CD4-positive, alpha-beta T cell treated with Interleukin-10 for 1 hour (primary cell): Measurements from ENCODE around the gene GSTP1.
"Not testable (repeated sequence)": the region's sequence is repeated elsewhere in the genome, so short reads cannot be mapped to it uniquely, and the experiment has no call there.

ENCODE experiments used
- DNase-seq: peaks from one replicate; pipeline ENCODE4 v3.0.0-alpha.2; 2020

GSTP1 gene

DNA sequence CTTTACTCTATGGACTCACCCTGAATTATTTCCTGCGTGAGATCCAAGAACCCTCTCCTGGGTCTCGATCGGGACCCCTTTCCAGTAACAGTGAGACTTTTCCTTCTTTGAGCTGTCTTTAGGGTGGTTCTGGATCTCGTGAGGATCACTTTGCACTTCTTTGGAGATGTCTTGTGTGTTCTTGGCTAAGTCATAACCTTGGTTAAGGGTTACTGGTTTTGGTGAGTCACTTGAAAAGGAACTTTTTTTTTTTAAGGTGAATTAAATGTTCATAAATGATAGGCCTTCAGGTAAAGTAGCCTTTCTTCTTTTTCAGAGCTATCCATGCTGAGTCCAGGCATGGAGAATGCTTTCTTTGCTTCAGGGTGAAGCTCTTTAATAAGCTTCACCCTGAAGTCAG is 19.4 kb upstream of the GSTP1 start:
- DNase-seq, result no peak

DNA sequence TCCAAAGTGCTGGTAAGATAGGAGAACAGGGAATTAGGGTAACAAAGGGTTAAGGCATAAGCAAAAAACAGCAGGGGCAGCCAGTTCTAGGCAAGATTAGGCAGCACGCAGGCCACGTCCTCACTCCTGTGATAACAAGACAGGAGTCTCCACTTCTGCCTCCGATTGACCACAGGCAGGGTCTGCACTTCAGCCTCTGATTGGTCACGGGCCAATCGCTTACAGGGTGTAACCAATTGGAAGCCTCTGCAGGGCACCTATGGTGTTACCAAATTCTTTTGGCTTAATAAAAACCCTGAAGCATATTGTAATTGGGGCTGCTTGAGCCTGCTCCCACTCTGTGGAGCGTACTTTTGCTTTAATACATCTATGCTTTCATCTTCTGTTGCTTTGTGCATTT is 12.2 kb upstream of the GSTP1 start:
- DNase-seq, result no peak

DNA sequence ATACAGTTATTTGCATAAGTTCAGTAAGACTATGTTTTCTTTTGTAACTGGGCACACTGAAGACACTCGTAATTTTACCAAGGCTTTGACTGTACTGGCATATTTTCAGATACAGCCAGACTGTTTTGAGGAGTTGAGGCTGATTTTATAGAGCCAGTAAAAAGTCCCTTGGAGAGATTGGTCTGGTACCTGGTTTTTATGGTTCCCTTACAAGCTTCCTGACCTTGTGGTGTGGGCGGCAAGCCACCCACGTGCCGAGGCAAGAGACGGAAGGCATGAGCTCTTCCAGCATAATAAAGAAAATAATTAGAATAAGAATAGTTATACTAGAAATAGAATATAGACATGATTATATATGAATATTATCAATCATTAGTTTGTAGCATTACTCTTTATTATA is 11.3 kb upstream of the GSTP1 start:
- no peak for DNase-seq

DNA sequence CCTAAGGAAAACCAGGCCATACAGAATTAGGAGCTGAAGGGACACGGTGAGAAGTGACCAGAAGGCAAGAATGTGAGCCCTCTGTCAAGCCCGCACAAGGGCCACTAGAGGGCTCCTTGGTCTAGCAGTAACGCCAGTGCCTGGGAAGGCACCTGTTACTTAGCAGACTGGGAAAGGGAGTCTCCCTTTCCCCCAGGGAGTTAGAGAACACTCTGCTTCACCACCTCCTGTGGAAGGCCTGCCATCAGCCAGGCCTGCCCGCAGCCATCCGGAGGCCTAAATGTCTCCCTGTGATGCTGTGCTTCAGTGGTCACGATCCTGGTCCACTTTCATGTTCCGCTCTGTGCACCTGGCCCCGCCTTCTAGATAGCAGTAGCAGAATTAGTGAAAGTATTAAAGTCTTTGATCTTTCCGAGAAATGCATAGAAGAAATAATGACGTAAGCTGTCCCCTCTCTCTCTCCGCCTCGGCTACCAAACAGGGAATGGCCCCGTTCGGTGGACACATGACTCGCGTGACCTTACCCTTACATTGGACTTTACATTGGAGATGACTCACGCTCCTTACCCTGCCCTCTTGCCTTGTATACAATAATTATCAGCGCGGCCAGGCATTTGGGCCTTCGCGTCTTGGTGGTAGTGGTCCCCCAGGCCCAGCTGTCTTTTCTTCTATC is 10.7 kb upstream of the GSTP1 start:
- peak; percentile 45 for DNase-seq

DNA sequence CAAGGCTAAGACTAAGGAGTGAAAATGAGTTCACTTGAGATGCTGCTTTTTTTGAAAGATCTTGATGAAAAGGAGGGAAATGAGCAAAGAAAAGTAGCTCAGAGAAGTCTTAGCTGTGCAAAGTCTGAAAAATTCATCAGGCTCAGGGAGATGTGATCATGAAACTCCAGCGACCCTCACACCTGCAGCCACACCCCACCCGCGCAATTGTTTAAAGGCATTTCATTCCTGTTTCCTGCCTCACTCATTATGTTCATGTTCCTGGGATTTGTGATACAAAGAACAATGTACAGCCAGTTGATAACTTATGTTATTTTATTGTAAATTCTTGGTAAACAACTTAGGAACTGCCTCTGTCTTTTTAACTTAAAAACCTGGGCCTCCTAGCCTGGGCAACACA is 8.7 kb upstream of the GSTP1 start:
- DNase-seq, result no peak

DNA sequence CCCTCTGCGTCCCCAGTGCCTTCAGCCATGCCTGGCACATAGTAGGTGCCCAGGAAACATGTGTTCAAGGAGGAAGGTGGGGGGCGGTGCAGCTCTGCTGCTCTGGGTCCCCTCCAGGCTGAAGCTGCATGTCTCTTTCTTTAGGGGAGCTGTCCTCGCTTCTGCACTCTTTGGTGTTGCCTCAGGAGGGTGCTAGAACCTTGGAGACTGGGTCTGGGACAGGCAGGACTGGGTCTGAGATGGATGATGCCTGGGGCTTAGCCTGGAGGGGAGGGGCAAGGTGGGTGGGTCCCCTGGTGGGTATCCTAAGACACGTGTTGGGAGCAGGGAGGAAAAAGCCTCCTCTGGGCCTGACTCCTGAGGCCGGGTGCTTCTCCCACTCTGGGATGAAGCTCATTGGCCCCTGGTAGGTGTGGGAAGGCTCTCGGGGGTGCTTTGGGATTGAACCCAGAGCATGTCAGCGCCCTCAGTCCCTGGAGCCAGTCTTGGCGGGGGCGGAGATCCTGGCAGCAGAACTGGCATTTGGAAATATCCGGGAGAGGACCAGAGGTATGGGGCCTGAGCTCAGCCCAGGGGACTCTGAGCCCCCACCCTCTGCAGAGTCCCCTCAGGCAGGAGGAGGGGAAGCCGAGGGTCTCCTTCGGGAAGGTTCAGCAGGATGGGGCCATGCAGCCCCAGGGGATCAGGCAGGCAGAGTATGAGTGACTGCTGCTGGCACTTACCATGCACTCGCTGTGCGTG is 6.7 kb upstream of the GSTP1 start:
- DNase-seq, result no peak

DNA sequence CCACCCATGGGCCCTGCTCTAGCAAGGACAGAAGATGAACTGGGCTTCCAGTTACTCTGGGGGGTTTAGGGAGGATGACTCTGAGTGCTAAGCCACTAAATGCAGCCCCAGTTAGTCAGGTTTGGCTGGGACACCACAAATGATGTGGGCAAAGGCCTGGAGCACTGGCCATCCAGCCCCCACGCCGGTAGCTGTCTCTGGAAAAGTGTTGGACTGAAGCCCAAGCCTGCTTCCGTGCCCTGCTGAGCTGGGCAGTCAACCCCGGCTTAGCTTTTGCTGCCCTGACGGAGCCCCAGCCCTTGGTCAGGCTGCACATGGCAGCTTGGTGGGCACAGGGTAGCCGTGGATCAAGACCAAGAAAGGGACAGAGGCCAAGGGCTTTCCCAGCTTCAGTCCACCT is 5.7 kb upstream of the GSTP1 start:
- DNase-seq, result no peak

DNA sequence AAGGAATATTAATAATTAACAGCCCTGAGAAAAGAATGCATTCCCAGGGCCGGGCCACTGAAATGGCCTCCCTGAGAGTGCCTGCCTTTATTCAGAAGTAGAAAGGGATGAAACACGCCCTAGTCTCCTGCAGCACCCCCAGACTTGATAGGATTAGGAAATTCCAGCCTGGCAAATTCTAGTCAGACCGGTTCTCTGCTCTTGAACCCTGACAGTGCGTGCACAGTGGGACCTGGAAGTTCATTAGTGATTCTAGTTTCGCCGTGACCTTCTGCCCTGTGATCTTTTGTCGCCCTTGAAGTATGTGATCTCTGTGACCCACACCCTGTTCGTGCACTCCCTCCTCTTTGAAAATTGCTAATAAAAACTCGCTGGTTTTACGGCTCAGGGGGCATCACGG is 2.1 kb upstream of the GSTP1 start:
- no peak for DNase-seq

DNA sequence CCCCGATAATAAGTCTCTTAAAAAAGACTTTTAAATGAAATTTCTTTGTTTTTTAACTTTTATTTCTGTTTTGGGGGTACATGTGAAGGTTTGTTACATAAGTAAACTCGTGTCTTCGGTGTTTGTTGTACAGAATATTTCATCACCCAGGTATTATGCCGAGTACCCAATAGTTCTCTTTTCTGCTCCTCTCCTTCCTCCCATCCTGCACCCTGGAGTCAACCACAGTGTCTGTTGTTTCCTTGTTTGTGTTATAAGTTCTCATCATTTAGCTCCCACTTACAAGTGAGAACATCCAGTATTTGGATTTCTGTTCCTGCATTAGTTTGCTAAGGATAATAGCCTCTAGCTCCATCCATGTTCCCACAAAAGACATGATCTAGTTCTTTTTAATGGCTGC is 1.6 kb upstream of the GSTP1 start:
- no peak for DNase-seq

DNA sequence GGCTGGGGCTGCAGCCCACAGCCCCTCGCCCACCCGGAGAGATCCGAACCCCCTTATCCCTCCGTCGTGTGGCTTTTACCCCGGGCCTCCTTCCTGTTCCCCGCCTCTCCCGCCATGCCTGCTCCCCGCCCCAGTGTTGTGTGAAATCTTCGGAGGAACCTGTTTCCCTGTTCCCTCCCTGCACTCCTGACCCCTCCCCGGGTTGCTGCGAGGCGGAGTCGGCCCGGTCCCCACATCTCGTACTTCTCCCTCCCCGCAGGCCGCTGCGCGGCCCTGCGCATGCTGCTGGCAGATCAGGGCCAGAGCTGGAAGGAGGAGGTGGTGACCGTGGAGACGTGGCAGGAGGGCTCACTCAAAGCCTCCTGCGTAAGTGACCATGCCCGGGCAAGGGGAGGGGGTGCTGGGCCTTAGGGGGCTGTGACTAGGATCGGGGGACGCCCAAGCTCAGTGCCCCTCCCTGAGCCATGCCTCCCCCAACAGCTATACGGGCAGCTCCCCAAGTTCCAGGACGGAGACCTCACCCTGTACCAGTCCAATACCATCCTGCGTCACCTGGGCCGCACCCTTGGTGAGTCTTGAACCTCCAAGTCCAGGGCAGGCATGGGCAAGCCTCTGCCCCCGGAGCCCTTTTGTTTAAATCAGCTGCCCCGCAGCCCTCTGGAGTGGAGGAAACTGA is 731 bp downstream of the GSTP1 start:
- peak; percentile 15 for DNase-seq

DNA sequence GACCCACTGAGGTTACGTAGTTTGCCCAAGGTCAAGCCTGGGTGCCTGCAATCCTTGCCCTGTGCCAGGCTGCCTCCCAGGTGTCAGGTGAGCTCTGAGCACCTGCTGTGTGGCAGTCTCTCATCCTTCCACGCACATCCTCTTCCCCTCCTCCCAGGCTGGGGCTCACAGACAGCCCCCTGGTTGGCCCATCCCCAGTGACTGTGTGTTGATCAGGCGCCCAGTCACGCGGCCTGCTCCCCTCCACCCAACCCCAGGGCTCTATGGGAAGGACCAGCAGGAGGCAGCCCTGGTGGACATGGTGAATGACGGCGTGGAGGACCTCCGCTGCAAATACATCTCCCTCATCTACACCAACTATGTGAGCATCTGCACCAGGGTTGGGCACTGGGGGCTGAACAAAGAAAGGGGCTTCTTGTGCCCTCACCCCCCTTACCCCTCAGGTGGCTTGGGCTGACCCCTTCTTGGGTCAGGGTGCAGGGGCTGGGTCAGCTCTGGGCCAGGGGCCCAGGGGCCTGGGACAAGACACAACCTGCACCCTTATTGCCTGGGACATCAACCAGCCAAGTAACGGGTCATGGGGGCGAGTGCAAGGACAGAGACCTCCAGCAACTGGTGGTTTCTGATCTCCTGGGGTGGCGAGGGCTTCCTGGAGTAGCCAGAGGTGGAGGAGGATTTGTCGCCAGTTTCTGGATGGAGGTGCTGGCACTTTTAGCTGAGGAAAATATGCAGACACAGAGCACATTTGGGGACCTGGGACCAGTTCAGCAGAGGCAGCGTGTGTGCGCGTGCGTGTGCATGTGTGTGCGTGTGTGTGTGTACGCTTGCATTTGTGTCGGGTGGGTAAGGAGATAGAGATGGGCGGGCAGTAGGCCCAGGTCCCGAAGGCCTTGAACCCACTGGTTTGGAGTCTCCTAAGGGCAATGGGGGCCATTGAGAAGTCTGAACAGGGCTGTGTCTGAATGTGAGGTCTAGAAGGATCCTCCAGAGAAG is 1.6 kb downstream of the GSTP1 start:
- DNase-seq, result no peak

DNA sequence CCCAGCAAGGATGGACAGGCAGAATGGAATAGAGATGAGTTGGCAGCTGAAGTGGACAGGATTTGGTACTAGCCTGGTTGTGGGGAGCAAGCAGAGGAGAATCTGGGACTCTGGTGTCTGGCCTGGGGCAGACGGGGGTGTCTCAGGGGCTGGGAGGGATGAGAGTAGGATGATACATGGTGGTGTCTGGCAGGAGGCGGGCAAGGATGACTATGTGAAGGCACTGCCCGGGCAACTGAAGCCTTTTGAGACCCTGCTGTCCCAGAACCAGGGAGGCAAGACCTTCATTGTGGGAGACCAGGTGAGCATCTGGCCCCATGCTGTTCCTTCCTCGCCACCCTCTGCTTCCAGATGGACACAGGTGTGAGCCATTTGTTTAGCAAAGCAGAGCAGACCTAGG is 2.3 kb downstream of the GSTP1 start:
- no peak for DNase-seq

DNA sequence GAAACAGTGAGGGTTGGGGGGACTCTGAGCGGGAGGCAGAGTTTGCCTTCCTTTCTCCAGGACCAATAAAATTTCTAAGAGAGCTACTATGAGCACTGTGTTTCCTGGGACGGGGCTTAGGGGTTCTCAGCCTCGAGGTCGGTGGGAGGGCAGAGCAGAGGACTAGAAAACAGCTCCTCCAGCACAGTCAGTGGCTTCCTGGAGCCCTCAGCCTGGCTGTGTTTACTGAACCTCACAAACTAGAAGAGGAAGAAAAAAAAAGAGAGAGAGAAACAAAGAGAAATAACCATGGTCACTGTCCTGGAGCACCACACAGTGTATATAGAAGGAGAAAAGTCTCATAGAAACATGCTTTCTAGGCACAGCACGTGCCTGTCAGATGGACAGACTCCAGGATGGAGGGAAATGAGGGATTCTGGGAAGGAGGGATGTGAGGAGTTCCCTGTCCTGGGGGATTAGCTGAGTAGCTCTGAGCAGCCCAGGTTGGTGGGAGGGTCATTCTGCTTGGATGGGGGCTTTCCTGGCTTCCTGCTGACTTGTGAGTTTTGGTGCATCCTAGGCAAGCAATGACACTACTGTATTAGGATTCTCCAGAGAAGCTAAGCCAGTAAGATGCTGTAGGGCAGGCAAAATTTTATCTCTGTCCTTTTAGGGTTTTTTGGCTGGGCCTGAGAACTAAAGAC is 3.1 kb downstream of the GSTP1 start:
- no peak for DNase-seq

DNA sequence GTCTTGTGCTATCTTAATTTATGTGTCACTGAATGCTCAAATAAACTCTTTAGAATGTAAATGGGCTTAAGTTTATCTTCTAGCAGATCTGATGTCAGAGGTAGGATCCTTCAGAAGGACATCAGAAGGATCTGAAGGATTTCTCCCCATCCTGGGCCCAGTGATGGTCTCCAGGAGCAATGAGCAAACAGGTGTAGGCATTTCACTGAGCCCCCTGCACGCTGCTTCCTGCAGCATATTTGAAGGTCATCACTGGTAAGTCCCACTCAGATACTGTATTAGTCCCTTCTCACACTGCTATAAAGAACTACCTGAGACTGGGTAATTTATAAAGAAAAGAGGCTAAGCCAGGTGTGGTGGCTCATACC is 4.5 kb downstream of the GSTP1 start:
- DNase-seq, result no peak

DNA sequence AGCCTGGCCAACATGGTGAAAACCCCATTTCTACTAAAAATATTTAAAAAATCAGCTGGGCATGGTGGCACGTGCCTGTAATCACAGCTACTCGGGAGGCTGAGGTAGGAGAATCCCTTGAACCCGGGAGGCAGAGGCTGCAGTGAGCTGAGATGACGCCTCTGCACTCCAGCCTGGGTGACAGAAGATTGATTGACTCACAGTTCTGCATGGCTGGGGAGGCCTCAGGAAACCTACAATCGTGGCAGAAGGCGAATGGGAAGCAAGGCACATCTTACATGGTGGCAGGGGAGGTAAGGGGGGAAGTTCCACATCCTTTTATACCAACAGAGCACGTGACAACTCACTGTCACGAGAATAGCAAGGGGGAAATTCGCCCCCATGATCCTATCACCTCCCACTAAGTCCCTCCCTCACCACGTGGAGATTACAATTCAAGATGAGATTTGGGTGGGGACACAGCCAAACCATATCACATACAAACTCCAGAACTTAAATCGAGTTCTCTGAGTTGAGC is 5.3 kb downstream of the GSTP1 start:
- not testable (repeated sequence) for DNase-seq

DNA sequence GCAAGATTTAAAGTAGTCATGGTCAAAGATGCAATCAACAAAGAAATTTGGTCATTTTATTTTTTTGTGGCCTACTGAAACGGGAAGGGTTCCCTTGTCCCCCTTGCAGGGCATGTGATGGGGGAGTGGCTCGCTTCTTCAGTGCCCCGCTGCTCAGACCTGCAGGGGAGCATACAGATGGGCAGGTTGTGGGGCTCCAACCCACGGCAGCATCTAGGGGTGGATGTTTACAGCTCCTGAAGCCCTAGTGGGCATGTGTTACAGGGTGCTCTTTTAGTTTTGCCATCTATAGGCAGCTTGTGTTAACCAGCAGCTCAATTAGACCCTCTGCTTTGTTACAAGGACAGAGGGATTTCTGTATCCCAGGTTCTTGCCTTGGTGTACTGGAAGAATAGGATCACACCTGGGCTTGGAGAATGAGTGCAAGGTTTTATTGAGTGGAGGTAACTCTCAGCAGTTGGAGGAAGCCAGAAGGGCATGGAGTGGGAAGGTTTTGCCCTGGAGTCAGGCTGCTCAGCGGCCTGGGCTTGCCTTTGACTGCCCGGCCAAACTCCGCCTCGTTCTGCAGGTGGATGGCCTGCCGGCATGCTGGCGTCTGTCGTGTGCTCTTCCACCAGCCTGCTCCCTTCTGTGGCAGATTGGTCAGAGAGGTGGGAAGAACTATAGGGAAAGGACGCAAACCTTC is 9.4 kb downstream of the GSTP1 start:
- DNase-seq, result no peak

DNA sequence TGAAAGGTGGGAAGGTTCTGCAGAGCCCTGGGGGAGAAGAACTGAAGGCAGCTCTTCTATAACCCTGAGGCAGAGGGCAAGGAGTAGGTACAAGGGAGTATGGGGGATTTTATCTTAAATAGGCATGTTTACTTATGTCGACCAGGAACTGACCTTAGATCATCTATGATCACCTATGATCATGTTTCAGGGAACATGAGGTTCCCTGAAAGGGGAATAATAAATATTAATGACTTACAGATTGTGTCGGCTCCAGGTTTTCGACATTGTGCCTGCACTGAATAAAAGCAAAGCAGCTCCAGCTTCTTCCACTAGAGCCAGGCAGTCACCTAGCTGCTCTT is 9.9 kb downstream of the GSTP1 start:
- DNase-seq, result no peak

DNA sequence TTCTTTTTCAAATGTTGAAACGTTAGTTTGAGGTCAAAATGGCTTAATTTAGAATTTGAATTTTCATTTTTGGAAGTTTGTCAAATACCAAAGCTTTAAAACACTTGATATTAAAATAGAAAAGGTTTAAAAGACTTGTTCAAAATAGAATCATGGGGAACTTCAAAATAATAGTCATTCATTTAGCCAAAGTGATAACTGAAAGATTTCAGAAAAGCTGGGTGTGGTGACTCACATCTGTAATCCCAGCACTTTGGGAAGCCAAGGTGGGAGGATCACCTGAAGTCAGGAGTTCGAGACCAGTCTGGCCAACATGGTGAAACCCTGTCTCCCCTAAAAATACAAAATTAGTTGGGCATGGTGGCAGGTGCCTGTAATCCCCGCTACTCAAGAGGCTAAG is 10.9 kb downstream of the GSTP1 start:
- no peak for DNase-seq

DNA sequence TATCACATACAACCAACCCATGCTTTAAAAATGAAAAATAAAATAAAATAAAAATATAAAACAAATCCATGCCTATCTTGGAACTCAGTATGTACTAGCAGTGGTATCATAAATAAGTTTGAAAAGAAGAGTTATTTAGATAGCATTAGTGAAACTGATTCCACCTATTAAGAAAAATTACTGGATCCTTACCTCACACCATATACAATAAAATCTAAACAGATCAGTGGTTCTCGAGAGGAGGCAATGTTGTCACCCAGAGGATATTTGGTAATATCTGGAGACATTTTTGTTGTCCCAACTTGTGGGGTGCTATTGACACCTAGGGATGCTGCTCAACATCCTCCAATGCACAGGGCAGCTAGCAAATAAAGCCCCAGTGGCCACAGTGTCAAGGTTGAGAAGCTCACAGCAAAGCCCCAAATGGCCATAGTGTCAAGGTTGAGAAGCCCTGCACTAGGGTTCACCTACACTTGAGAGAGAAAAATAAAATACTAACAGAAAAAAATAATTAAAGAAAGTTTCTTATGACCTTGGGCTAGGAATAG is 13.2 kb downstream of the GSTP1 start:
- DNase-seq, result no peak

DNA sequence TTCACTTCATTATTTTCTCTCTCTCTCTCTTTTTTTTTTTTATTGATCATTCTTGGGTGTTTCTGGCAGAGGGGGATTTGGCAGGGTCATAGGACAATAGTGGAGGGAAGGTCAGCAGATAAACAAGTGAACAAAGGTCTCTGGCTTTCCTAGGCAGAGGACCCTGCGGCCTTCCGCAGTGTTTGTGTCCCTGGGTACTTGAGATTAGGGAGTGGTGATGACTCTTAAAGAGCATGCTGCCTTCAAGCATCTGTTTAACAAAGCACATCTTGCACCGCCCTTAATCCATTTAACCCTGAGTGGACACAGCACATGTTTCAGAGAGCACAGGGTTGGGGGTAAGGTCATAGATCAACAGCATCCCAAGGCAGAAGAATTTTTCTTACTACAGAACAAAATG is 13.8 kb downstream of the GSTP1 start:
- not testable (repeated sequence) for DNase-seq

DNA sequence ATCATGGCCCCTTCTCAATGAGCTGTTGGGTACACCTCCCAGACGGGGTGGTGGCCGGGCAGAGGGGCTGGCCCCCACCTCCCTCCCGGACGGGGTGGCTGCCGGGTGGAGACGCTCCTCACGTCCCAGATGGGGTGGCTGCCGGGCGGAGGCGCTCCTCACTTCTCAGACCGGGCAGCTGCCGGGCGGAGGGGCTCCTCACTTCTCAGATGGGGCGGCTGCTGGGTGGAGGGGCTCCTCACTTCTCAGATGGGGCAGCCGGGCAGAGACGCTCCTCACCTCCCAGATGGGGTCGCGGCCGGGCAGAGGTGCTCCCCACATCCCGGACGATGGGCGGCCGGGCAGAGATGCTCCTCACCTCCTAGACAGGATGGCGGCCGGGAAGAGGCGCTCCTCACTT is 14.4 kb downstream of the GSTP1 start:
- DNase-seq, result not testable (repeated sequence)
